ENCODE results near the gene PCDHB6.
A peak's percentile ranks its signal among the peaks of the same experiment; 100 is the strongest.
"Not testable (repeated sequence)": the region's sequence is repeated elsewhere in the genome, so short reads cannot be mapped to it uniquely, and the experiment has no call there.

The PCDHB6 gene

GRCh38 chr5:141172381-141173204 lies 22.7 kb downstream of the PCDHB6 start, which contains the start of gene PCDHB7:
Gene PCDHB7 (plus strand): TSS chr5:141172644. CDS start chr5:141172836, 192 bp downstream.
- DNase-seq: no peak

DNA sequence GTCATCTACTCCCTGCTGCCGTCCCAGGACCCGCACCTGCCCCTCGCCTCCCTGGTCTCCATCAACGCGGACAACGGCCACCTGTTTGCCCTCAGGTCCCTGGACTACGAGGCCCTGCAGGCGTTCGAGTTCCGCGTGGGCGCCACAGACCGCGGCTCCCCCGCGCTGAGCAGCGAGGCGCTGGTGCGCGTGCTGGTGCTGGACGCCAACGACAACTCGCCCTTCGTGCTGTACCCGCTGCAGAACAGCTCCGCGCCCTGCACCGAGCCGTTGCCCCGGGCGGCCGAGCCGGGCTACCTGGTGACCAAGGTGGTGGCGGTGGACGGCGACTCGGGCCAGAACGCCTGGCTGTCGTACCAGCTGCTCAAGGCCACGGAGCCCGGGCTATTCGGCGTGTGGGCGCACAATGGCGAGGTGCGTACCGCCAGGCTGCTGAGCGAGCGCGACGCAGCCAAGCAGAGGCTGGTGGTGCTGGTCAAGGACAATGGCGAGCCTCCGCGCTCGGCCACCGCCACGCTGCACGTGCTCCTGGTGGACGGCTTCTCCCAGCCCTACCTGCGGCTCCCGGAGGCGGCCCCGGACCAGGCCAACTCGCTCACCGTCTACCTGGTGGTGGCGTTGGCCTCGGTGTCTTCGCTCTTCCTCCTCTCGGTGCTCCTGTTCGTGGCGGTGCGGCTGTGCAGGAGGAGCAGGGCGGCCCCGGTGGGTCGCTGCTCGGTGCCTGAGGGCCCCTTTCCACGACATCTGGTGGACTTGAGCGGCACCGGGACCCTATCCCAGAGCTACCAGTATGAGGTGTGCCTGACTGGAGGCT lies 24.6 kb downstream of the PCDHB6 start:
- DNase-seq: not testable (repeated sequence)

DNA sequence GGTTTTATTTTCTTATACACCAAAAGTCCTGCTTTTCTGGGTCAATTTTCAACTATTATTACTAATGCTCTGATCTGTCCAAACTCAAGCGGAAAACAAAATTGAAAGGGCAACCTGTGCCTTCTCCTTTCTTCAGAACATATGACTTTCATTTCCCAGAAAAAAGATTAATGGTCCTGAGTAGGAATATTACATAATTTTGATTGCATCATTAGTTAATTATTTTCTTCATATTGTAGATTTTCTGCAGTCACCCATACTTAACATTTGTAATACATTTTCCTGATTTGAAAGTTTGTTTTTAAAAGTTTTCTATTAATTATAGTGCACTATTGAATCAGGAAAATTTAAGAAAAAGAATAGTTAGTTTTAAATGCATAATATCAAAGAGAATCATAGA lies 26.1 kb downstream of the PCDHB6 start:
- DNase-seq: no peak

GRCh38 chr5:141177577-141178191 lies 27.8 kb downstream of the PCDHB6 start, which contains the start of gene PCDHB8:
Gene PCDHB8 (plus strand): TSS chr5:141177790. CDS start chr5:141178035, 245 bp downstream.
- DNase-seq: peak; percentile 56

DNA sequence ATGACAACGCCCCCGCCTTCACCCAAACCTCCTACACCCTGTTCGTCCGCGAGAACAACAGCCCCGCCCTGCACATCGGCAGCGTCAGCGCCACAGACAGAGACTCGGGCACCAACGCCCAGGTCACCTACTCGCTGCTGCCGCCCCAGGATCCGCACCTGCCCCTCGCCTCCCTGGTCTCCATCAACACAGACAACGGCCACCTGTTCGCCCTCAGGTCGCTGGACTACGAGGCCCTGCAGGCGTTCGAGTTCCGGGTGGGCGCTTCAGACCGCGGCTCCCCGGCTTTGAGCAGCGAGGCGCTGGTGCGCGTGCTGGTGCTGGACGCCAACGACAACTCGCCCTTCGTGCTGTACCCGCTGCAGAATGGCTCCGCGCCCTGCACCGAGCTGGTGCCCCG lies 29.5 kb downstream of the PCDHB6 start:
- DNase-seq: not testable (repeated sequence)

DNA sequence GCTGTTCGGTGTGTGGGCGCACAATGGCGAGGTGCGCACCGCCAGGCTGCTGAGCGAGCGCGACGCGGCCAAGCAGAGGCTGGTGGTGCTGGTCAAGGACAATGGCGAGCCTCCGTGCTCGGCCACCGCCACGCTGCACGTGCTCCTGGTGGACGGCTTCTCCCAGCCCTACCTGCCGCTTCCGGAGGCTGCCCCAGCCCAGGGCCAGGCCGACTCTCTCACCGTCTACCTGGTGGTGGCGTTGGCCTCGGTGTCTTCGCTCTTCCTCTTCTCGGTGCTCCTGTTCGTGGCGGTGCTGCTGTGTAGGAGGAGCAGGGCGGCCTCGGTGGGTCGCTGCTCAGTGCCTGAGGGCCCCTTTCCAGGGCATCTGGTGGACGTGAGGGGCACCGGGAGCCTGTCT lies 30.0 kb downstream of the PCDHB6 start:
- DNase-seq: not testable (repeated sequence)

GRCh38 chr5:141180313-141180712 lies 30.5 kb downstream of the PCDHB6 start:
- no peak for DNase-seq

DNA sequence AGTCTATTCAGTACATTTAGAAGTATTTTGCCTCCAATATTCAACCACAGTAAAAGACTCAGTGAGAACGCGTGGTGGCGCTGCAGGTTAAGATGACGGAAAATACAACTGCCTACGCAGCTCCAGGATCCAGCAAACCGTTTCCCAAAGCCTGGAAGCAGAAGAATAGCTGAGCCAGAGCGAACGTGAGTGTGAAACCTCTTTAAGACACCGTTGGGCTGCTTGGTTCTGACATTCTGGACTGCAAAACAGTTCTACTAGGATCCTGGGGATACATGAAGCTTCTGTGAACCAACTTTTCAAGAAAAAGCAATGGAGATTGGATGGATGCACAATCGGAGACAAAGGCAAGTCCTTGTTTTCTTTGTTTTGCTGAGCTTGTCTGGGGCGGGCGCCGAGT lies 32.4 kb downstream of the PCDHB6 start, which contains the start of gene PCDHB16:
Gene PCDHB16 (plus strand): TSS at position 140 of the 400 bp plus-strand sequence. CDS start 173 bp downstream, at position 313.
- no peak for DNase-seq

- not testable (repeated sequence) for DNase-seq
Measured at GRCh38 chr5:141184117-141184855, 34.4 kb downstream of the PCDHB6 start.

DNA sequence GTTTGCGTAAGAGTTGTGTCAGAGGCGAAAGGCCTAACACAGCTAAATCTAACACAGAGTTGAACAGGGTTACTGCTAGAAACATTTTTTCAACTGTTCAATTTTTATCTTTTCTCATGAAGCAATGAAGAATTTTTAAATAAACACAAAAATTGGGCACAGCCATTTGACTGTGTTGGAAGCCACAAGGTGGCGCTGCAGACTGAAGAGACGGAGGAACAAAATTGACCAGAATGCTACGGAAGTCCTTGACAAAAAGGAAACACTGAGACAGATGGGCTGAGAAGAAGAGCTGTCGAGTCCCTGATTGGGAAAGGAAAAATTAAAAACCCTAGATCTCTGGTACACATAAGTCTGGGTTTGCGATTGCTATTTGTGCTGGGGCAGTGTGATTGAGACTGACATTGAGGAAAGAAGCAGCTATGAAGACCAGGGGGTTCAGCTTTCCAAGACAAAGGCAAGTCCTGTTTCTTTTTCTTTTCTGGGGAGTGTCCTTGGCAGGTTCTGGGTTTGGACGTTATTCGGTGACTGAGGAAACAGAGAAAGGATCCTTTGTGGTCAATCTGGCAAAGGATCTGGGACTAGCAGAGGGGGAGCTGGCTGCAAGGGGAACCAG lies 37.1 kb downstream of the PCDHB6 start, which contains the start of gene PCDHB9:
Gene PCDHB9 (plus strand): TSS at position 265 of the 616 bp plus-strand sequence. CDS start 158 bp downstream, at position 423.
- DNase-seq: no peak

GRCh38 chr5:141188682-141189081 lies 38.8 kb downstream of the PCDHB6 start:
- not testable (repeated sequence) for DNase-seq

DNA sequence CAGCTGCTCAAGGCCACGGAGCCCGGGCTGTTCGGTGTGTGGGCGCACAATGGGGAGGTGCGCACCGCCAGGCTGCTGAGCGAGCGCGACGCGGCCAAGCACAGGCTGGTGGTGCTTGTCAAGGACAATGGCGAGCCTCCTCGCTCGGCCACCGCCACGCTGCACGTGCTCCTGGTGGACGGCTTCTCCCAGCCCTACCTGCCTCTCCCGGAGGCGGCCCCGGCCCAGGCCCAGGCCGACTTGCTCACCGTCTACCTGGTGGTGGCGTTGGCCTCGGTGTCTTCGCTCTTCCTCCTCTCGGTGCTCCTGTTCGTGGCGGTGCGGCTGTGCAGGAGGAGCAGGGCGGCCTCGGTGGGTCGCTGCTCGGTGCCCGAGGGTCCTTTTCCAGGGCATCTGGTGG lies 39.3 kb downstream of the PCDHB6 start:
- DNase-seq: not testable (repeated sequence)

GRCh38 chr5:141192110-141192725 lies 42.4 kb downstream of the PCDHB6 start, which contains the start of gene PCDHB10:
Gene PCDHB10 (plus strand): TSS chr5:141192353. CDS start chr5:141192553, 200 bp downstream.
- no peak for DNase-seq

DNA sequence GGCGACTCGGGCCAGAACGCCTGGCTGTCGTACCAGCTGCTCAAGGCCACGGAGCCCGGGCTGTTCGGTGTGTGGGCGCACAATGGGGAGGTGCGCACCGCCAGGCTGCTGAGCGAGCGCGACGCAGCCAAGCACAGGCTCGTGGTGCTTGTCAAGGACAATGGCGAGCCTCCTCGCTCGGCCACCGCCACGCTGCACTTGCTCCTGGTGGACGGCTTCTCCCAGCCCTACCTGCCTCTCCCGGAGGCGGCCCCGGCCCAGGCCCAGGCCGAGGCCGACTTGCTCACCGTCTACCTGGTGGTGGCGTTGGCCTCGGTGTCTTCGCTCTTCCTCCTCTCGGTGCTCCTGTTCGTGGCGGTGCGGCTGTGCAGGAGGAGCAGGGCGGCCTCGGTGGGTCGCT lies 44.5 kb downstream of the PCDHB6 start:
- not testable (repeated sequence) for DNase-seq

GRCh38 chr5:141196363-141196762 lies 46.5 kb downstream of the PCDHB6 start:
- no peak for DNase-seq

DNA sequence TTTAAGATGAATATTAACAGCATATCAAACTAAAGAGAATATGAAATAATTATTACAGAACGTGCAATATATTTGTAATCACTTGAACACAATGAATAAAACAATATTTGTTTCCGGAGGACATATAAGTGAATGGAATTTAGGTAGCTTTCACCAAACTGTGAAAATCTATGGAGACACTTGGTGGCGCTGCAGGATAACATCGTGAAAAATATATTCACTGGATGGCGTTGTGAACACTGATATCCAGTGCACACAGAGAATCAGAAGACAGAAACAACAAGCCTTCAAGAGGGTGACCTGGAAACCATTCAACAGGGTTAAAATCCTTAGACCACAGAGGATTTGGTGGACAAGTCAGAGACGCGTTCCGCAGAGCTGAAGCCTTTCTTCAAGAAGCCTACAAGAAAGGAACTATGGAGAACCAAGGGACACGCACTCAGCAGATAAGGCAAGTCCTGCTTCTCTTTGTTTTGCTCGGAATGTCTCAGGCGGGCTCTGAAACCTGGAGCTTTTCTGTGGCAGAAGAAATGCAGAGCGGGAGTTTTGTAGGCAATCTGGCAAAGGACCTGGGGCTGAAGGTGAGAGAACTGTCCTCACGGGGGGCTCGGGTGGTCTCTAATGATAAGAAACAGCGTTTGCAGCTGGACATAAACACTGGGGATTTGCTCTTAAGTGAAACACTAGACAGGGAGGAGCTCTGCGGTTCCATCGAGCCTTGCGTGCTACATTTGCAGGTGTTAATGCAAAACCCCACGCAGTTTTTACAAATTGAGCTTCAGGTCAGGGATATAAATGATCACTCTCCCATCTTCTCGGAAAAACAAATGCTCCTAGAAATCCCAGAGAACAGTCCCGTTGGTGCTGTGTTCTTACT lies 49.7 kb downstream of the PCDHB6 start, which contains the start of gene PCDHB11:
Gene PCDHB11 (plus strand): TSS at position 269 of the 877 bp plus-strand sequence. CDS start 148 bp downstream, at position 417.
- no peak for DNase-seq

DNA sequence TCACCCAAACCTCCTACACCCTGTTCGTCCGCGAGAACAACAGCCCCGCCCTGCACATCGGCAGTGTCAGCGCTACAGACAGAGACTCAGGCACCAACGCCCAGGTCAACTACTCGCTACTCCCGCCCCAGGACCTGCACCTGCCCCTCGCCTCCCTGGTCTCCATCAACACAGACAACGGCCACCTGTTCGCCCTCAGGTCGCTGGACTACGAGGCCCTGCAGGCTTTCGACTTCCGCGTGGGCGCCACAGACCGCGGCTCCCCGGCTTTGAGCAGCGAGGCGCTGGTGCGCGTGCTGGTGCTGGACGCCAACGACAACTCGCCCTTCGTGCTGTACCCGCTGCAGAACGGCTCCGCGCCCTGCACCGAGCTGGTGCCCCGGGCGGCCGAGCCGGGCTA lies 51.3 kb downstream of the PCDHB6 start:
- not testable (repeated sequence) for DNase-seq

DNA sequence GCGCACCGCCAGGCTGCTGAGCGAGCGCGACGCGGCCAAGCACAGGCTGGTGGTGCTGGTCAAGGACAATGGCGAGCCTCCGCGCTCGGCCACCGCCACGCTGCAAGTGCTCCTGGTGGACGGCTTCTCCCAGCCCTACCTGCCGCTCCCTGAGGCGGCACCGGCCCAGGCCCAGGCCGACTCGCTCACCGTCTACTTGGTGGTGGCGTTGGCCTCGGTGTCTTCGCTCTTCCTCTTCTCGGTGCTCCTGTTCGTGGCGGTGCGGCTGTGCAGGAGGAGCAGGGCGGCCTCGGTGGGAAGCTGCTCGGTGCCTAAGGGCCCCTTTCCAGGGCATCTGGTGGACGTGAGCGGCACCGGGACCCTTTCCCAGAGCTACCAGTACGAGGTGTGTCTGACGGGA lies 51.8 kb downstream of the PCDHB6 start:
- DNase-seq: not testable (repeated sequence)

Data from GOT3 (cell line).